CD14-positive monocyte (primary cell): ENCODE results near the gene PICK1. TPM values are rescaled to one million over a fixed set of nuclear protein-coding genes. Genes with fewer than 3 reads are reported as not detected.

Source experiments
- DNase-seq, 3 donors: peaks; one replicate each; pipeline ENCODE4 v3.0.0-alpha.2; 2011 to 2022
- H2AFZ ChIP-seq: 2 replicates; pipeline ENCODE4 v1.6.0; 2012; ENCODE audit warnings: mild to moderate bottlenecking, low read depth, low read length, inconsistent platforms; ENCODE audit not compliant: insufficient read depth, poor library complexity, severe bottlenecking
- H3K27ac ChIP-seq, 2 donors: 1 replicate in 1 of 2; 2 replicates in 1 of 2; pipeline ENCODE4 v1.5.1; 2012 to 2013; ENCODE audit warnings: low read length in 2 of 2, control low read depth in 1 of 2, inconsistent platforms in 1 of 2, low read depth in 1 of 2, mild to moderate bottlenecking in 1 of 2
- H3K27me3 ChIP-seq, 2 donors: one replicate each; pipeline versions ENCODE4 v1.6.0 to v1.6.1; 2011 to 2013; ENCODE audit warnings: low read length in 2 of 2; ENCODE audit not compliant: control insufficient read depth in 2 of 2, insufficient read depth in 2 of 2
- H3K36me3 ChIP-seq, 2 donors: replicated peaks in 1 of 2; 1 replicate in 1 of 2; 2 replicates in 1 of 2; pipeline versions ENCODE4 v1.5.1 to v1.6.1; 2012 to 2013; ENCODE audit warnings: low read length in 2 of 2, control low read depth in 1 of 2, inconsistent platforms in 1 of 2, mild to moderate bottlenecking in 1 of 2; ENCODE audit not compliant: insufficient read depth in 2 of 2, control insufficient read depth in 1 of 2
- H3K4me1 ChIP-seq, 2 donors: 1 replicate in 1 of 2; 2 replicates in 1 of 2; pipeline versions ENCODE4 v1.5.1 to v1.6.1; 2012 to 2013; ENCODE audit warnings: low read length in 2 of 2, control low read depth in 1 of 2, inconsistent platforms in 1 of 2, mild to moderate bottlenecking in 1 of 2, moderate library complexity in 1 of 2; ENCODE audit not compliant: insufficient read depth in 2 of 2, control insufficient read depth in 1 of 2
- H3K4me2 ChIP-seq: replicated peaks from 2 replicates; pipeline ENCODE3; 2012; ENCODE audit warnings: low read length, moderate library complexity, mild to moderate bottlenecking; ENCODE audit not compliant: poor library complexity, severe bottlenecking; ENCODE audit errors: extremely low read depth
- H3K4me3 ChIP-seq, 3 experiments: fragments of 200-600 bp in 1 of 3; sonication (generic) in 1 of 3; replicated peaks in 1 of 3; 1 replicate in 2 of 3; 2 replicates in 1 of 3; pipeline ENCODE4 v1.5.1; 2011 to 2013; ENCODE audit warnings: low read length in 3 of 3, mild to moderate bottlenecking in 3 of 3, control low read depth in 2 of 3, low read depth in 2 of 3, inconsistent platforms in 1 of 3, moderate library complexity in 1 of 3
- H3K79me2 ChIP-seq: 2 replicates; pipeline ENCODE4 v1.6.0; 2012; ENCODE audit warnings: mild to moderate bottlenecking, control low read depth, inconsistent platforms, low read length, moderate library complexity; ENCODE audit not compliant: insufficient read depth
- H3K9ac ChIP-seq: 2 replicates; pipeline ENCODE4 v1.6.0; 2017; ENCODE audit warnings: low read length, mild to moderate bottlenecking; ENCODE audit not compliant: insufficient read depth, poor library complexity, severe bottlenecking
- H3K9me3 ChIP-seq, 2 donors: replicated peaks in 1 of 2; 1 replicate in 1 of 2; 2 replicates in 1 of 2; pipeline versions ENCODE4 v1.5.1 to v1.6.1; 2012 to 2013; ENCODE audit warnings: low read length in 2 of 2, control low read depth in 1 of 2; ENCODE audit not compliant: control insufficient read depth in 1 of 2, insufficient read depth in 1 of 2
- H4K20me1 ChIP-seq: 2 replicates; pipeline ENCODE4 v1.6.0; 2012; ENCODE audit warnings: mild to moderate bottlenecking, low read length, control low read depth, moderate library complexity; ENCODE audit not compliant: insufficient read depth
- H3K27ac Mint-ChIP-seq, 7 donors: one replicate each; pipeline ENCODE4 v1.8.0; 2020; ENCODE audit warnings: mild to moderate bottlenecking in 7 of 7, mixed read lengths in 7 of 7, moderate library complexity in 6 of 7, inconsistent platforms in 2 of 7
- H3K27me3 Mint-ChIP-seq, 3 donors: one replicate each; pipeline ENCODE4 v1.8.0; 2021 to 2022; ENCODE audit warnings: low read depth in 3 of 3, mild to moderate bottlenecking in 3 of 3, mixed read lengths in 3 of 3, moderate library complexity in 3 of 3, inconsistent platforms in 1 of 3
- H3K36me3 Mint-ChIP-seq, 2 donors: one replicate each; pipeline ENCODE4 v1.8.0; 2020; ENCODE audit warnings: mixed read lengths in 2 of 2, inconsistent platforms in 1 of 2, mild to moderate bottlenecking in 1 of 2
- H3K4me1 Mint-ChIP-seq: one replicate; pipeline ENCODE4 v1.8.0; 2020; ENCODE audit warnings: mild to moderate bottlenecking, mixed read lengths
- H3K4me3 Mint-ChIP-seq, 2 donors: one replicate each; pipeline ENCODE4 v1.8.0; 2020; ENCODE audit warnings: mild to moderate bottlenecking in 2 of 2, mixed read lengths in 2 of 2, moderate library complexity in 1 of 2
- H3K9me3 Mint-ChIP-seq, 7 donors: one replicate each; pipeline ENCODE4 v1.8.0; 2020 to 2022; ENCODE audit warnings: mixed read lengths in 7 of 7, mild to moderate bottlenecking in 6 of 7, moderate library complexity in 6 of 7, inconsistent platforms in 2 of 7
- CTCF ChIP-seq: fragments of 200-600 bp; IDR thresholded peaks from one replicate; pipeline ENCODE4 v1.8.0; 2022; ENCODE audit warnings: antibody characterized with exemption, mild to moderate bottlenecking
- WGBS: methylation state at CpG from one replicate; pipeline ENCODE4 v1.1.5; 2013; ENCODE audit warnings: missing lambda C conversion rate; ENCODE audit not compliant: insufficient coverage; 5-methylcytosine and 5-hydroxymethylcytosine counted together
- intact Hi-C, 2 donors: fragments of 100-400 bp; cut with micrococcal nuclease; formaldehyde crosslinking; loops; one replicate each; pipeline versions ENCODE4 v1.15.0 to v1.15.1; 2023
- polyA plus RNA-seq, 3 donors: library from polyadenylated mRNA; depleted of rRNA in 1 of 3; unstranded in 2 of 3; stranded (reverse) in 1 of 3; fragments of 300-500 nt in 2 of 3; fragments of >200 nt in 1 of 3; fragmentation: Illumina TruSeq in 2 of 3; gene quantifications; 1 replicate in 2 of 3; 2 replicates in 1 of 3; pipeline ENCODE4 v1.2.3, GENCODE V29; 2012 to 2021

The PICK1 gene
- polyA plus RNA-seq, 3 donors, result 6.4 to 16.9 (median 7.2) TPM

- no peak for TF ChIP-seq CTCF
- Histone ChIP-seq H3K36me3 (no peaks in the 10 kb centered on the region), H3K9me3 (no peaks in the 10 kb centered on the region), H4K20me1 (no peaks in the 10 kb centered on the region), H3K4me2 (peak overlapping the region; percentile 66), H3K27ac (no peak overlapping the region), H3K4me3 (peak overlapping the region in 1 of 3 experiments; percentile 45), H3K4me1 (peaks cover 24% of the 10 kb centered on the region in 2 donors), H2AFZ (peak overlapping the region; percentile 47), H3K9ac (peak overlapping the region; percentile 40), H3K27me3 (no peaks in the 10 kb centered on the region), H3K79me2 (no peaks in the 10 kb centered on the region)
- intact Hi-C loops, result no loop called here
- Mint-ChIP-seq H3K4me1 (peaks cover 26% of the 10 kb centered on the region), H3K27me3 (peaks cover 0 to 3% (median 2%) of the 10 kb centered on the region in 3 donors), H3K27ac (peak overlapping the region in 2 of 7 donors; percentile 5 to 6), H3K36me3 (no peaks in the 10 kb centered on the region), H3K4me3 (peak overlapping the region; percentile 55 to 91), H3K9me3 (peaks cover 0 to 2% (median 0%) of the 10 kb centered on the region in 7 donors)
- WGBS, result 0% methylated on average over 1 of the region's 1 CpG
- DNase-seq, result no peak
Observed at GRCh38 chr22:38042488-38042790, 14.8 kb upstream of the PICK1 start.

GRCh38 chr22:38043151-38044039, 13.8 kb upstream of the PICK1 start:
- Histone ChIP-seq H3K4me2 (peak overlapping the region; percentile 66), H3K9ac (no peak overlapping the region), H4K20me1 (no peaks in the 10 kb centered on the region), H3K27me3 (no peaks in the 10 kb centered on the region), H3K27ac (no peak overlapping the region), H3K36me3 (no peaks in the 10 kb centered on the region), H3K4me1 (peaks cover 24% of the 10 kb centered on the region in 2 donors), H3K9me3 (no peaks in the 10 kb centered on the region), H3K4me3 (peak overlapping the region in 1 of 3 experiments; percentile 45), H2AFZ (no peak overlapping the region), H3K79me2 (no peaks in the 10 kb centered on the region)
- TF ChIP-seq CTCF, result no peak
- Mint-ChIP-seq H3K4me1 (peaks cover 26% of the 10 kb centered on the region), H3K36me3 (no peaks in the 10 kb centered on the region), H3K4me3 (no peak overlapping the region), H3K9me3 (peaks cover 0 to 4% (median 0%) of the 10 kb centered on the region in 7 donors), H3K27me3 (peaks cover 2 to 3% (median 3%) of the 10 kb centered on the region in 3 donors), H3K27ac (peak overlapping the region in 1 of 7 donors; percentile 42)
- no peak for DNase-seq
- intact Hi-C loops, result no loop called here
- WGBS, result 99% methylated on average over 7 of the region's 16 CpGs
